Activated CD8-positive, alpha-beta memory T cell treated with anti-CD3 and anti-CD28 coated beads for 4 hours (primary cell): Measurements from ENCODE around the gene ABCB11.
"Not testable (repeated sequence)": the region's sequence is repeated elsewhere in the genome, so short reads cannot be mapped to it uniquely, and the experiment has no call there.

Experiments
- DNase-seq, 2 donors: peaks; one replicate each; pipeline ENCODE4 v3.0.0-alpha.2; 2020; ENCODE audit warnings: low read depth in 2 of 2

ABCB11 gene

DNA sequence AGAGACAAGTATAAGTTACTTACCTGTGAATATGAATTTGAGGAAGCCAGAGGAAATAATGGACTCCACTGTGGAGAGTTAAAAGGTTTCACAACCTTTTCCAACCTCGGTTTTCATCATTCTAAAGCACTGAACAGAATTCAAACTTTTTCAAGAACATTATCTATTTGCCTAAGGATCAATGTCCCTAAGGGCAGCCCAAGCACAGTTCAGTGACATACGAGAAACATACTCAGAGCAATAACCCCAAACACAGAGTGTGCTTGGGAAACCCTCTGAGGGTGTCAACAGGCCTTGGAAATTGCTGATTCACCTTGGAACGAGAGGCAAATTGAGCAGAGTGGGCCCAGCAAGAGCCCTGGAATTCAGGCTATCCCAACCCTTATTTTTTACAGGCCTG is at the start of gene ABCB11:
Gene ABCB11, minus strand, starts transcription at position 123 of the 400 bp plus-strand sequence. CDS start 13,199 bp downstream, outside the sequence.
- DNase-seq, result no peak

DNA sequence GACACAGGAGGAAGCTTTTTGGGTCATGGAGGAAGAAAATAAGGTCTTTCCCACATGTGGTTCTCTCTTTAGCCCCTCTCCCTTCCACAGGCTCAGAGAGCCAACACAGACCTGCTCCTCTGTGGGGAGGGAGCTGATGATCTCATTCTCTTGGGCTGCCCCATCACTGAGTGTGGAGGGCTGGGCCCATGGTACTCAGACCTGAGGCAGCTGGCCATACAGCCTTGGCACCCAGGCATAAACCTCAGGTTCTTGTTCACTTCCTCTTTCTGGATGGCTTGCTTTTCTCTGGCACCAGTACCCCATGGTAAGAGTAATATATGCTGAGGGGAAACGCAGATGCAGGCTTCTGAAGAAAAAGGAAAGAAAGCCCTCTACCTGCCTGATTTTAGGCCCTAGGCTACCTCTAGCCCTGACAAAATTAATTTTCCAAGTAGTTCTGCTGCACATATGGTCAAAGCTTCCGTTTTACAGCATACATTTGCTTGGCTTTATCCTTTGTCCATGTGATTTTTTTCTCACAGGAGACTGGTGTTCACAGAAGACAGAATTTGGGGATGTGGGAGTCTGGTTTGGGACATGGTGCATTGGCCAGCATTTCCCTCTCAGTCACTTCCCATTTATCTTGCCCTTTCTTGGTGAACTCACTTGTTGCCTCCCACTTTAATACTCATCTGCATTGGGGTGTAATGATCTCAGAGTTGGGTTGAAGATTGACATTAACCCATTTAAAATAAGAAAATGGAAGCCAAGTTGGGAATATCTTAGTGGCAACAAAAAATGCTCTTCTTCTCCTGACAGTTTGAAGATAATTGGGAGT is 49.3 kb upstream of the ABCB11 start:
- DNase-seq, result no peak

DNA sequence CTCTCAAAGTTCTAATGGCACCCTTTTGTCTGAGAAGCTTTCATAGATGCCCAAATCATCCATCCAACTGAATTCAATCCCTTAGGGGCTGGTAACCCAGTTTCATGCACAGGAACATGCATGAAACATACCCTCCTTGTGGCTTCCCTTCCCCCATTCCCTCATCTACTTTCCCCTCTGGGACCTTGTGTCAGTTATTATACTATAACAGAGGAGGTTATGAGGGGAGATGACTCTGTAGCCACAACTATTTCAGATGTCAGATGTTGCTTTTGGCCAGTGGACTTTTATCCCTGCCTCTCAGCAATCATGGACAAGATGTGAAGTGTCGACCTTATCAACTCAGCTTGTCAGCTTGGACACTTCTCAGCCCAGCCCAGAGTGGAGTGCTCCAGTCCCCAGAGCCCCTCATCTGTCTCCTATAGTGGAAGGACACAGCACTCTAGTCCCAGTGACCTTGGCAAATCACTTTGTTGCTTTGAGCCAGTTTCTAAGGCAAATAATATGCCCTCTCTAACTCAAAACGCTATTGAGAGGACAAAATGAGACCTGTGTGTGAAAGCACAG is 46.6 kb upstream of the ABCB11 start:
- no peak for DNase-seq

DNA sequence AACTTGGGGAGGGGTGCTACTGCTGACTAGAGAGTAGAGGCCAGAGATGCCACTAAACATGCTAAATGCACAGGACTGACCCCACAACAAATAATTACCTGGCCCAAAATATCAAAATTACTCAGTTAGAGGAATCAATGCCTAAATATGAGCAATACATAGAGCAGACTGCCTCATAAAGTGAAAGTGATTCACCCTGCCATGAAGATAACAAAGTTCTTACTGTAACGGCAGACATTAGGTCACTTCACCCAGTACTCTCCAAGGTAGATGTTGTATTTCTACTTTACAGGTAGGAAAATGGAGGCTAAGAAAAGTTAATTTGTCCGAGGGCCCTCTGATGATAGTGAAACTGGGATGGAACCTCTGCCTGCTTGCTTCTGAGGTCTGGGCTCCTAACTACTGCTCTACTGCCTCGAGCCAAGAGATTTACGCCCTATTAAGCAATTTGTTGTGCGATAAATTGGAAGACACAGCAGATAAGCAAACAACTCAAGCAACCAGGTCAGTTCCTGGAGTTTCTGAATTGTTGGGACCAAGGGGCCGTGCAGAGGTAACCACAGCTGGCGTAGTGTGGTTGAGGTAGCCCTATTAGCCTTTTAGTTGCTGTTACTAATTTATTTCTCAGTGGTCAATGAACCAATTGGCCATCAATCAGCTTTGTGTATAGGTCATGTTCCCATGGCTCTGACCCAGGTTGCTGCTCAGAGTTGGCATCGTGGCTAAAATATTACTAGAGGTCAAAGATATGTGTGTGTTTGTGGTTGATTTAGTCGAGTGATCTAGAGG is 43.0 kb upstream of the ABCB11 start:
- no peak for DNase-seq

DNA sequence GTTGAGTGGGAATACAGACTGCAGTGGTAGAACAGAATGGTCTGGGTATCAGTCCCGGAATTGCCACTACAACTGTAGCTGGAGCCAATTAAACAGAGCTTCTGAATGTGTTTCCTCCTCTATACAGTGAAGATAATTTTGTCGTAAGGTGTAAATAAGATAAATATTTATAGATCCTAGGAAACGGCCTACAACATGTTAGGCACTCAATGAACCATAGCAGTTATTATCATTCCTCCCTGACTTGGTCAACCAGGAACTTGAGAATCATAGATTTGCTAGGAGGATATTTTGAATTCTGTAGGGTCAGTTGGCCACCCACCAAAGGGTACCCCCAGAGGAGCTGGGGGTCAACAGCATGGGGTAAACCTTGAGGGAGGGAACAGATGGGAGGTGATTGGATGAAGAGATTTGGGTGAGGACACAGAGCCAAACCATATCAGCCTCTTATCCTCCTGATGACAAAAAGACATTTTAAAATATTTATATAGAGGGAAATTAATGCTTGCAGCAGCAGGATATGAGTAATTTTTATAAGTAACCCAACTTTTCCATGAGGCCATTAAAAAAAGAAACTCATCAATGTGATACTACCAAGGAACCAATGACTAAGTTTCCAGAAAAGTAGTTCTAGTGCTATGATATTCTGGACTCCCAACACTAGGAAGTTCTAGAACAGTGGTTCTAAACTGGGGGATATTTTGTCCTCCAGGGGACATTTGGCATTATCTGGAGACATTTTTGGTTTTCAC is 42.3 kb upstream of the ABCB11 start:
- no peak for DNase-seq

DNA sequence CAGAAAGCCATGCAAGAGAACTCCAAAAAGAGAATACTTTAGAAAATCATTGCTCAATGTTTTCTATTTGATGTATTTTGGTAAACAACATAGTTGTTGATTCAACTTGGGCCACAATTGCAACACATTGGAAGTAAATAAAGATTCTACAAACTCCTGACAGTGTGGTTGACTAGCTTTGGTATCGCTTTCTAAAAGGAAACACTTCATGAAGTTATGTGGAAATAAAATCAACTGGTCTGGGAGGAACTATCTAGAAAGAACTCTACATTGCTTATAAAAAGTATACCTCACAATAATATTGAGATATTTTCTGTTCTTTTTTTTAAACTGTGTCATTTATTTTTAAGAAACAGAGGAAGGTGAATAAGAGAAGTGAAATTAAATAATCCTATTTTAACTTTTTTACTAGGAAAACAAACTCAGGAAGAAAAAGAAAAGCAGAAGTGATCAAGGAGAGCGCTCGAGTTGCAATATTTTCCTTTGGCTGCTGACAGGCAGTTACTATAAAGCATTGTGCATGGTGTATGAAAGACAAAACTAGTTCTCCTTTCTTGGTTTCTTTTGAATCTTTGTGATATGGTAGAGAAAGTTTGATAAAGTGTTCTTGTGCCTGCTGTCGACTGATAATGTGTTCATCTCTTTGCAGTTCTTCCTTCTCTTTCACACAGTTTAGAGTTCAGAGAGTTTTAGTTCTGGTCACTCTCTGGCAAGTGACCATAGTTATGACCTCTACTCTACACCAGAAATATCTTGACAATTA is 41.2 kb upstream of the ABCB11 start:
- DNase-seq, result no peak

DNA sequence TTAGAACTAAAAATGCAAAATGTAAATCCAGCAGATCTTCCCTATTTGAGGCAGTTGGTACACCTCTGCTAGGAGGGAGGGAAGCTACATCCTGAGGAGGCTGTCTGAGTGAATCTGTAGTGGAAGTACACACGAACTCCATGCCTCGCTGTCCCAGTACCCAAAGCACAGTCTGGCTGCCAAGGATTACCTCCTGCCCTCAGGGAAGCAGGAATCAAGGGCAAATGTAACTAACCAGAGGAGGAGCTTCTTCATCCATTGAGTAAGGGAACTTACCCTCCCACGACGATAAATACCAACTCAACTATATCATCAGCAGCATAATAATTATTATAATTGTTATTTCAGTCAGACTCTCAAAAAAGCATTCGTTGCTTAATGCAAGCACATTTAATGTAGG is 40.3 kb upstream of the ABCB11 start:
- no peak for DNase-seq

DNA sequence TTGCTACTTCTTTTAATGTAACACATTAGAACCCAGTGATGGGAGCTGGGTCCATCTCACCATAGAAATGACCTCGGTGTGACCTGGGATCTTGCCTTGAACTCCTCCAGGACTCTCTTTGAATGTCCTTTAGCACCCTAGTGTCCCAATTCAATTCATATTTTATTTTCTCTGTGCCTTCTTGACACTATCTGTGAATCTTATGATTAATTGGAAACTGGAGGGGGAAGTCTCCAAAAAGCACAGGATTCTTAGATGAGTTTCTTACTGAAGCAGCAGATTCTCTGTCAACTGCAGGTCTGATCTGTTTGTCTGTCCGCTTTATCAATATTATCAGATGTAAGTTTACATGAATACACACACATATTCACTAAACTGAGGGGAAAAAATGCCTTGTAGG is 38.7 kb upstream of the ABCB11 start:
- DNase-seq, result no peak

DNA sequence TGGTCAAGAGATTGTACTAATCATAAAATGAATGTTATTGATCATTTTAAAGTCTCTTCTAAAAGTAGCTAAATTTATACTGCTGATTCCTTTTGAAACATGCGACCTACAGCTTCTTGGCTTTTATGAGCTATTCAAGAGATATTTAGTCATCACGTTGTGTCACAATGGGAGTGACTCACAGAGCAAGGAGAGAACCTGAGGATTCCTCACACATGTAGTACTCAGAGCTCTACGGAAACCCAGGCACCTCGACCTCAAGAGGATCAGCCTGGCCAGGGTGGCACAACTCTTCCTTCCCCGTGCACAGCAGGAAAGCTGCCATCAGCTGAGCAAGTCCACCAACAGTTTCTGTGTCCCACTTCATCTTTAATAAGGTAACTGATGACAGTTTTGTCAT is 38.2 kb upstream of the ABCB11 start, which contains the start of gene DHRS9:
Gene DHRS9, plus strand, starts transcription at position 223 of the 400 bp plus-strand sequence. CDS start 12,019 bp downstream, outside the sequence.
- no peak for DNase-seq

DNA sequence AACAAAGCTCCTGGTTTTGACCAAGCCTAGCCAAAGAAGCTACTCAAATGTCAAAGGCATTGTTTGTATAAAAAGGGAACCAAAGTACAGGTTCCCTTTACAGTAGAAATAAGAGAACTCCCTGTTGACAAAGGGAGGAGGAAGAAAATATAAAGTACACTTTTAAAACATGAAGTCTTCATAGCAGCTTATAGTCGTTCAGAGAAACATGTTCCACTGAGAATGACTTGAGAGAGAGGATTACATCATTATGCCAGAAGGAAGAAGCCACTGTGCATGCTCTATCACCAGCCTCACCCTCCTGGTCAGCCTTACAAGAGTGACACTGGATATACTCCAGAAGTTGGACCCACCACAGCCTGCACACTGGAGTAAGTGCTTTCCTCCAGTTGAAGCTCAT is 35.8 kb upstream of the ABCB11 start:
- no peak for DNase-seq

DNA sequence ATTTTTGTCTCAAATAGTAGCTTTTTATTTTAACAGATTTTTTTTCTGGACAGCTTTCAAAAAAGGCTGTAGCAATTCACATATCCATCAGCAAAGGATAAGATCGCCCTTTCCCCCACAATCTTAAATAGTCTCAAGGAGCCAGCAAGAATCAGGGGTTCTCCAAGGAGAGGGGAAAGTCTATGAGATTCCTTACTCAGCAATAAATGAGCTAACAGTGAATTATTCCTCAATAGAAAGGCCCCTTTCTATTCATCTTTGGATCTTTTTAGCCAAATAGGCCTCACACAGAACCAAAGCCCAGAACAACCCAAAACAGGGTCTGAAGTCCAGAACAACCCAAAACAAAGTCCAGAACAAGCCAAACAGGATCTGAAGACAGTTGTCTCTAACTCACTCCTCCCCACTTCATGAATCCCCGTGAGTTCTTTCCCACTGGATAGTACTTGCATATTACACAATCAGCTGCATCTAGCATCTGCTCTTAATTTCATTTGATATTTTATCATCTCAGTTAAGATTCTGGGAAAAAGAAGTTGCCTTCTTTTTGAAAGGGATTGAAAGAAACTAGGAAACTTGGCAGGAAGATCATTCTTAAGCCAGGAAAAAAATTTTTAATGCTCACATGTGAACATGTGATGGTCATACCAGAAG is 34.9 kb upstream of the ABCB11 start:
- DNase-seq, result no peak

DNA sequence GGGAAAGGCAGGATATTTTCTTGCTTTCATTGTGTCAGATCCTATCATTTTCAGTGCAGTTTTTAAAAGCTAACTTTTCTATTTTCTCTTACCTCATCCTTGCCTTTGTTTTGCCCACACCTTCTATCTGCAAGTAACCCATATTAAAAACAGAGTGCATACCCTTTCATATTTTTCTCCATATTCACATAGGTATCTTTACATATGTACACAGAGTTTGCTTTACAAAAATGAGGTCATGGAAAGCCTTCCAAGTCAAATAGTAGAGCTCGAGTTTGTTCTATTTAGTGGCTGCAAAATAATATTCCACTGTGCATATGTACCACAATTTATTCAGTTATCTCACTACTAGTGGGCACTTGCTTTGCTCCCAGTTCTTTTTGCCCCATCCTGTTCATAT is 34.3 kb upstream of the ABCB11 start:
- no peak for DNase-seq

DNA sequence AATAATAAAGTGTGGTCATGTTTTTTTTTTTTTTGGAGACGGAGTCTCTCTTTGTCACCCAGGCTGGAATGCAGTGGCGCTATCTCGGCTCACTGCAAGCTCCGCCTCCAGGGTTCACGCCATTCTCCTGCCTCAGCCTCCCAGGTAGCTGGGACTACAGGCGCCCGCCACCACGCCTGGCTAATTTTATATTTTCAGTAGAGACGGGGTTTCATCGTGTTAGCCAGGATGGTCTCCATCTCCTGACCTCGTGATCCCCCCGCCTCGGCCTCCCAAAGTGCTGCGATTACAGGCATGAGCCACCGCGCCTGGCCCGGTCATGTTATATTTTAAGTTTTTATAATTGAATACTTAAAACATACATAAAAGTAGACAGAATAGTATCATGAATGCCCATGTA is 33.1 kb upstream of the ABCB11 start:
- DNase-seq, result not testable (repeated sequence)

DNA sequence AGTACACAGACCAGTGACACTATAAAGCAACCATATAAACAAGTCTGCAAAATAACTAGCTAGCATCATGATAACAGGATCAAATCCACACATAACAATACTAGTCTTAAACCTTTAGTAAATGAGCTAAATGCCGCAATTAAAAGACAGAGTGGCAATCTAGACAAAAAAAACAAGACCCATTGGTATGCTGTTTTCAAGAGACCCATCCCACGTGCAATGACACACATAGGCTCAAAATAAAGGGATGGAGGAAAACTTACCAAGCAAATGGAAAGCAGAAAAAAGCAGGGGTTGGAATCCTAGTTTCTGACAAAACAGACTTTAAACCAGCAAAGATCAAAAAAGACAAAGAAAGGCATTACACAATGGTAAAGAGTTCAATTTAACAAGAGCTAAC is 23.5 kb upstream of the ABCB11 start:
- DNase-seq, result not testable (repeated sequence)

DNA sequence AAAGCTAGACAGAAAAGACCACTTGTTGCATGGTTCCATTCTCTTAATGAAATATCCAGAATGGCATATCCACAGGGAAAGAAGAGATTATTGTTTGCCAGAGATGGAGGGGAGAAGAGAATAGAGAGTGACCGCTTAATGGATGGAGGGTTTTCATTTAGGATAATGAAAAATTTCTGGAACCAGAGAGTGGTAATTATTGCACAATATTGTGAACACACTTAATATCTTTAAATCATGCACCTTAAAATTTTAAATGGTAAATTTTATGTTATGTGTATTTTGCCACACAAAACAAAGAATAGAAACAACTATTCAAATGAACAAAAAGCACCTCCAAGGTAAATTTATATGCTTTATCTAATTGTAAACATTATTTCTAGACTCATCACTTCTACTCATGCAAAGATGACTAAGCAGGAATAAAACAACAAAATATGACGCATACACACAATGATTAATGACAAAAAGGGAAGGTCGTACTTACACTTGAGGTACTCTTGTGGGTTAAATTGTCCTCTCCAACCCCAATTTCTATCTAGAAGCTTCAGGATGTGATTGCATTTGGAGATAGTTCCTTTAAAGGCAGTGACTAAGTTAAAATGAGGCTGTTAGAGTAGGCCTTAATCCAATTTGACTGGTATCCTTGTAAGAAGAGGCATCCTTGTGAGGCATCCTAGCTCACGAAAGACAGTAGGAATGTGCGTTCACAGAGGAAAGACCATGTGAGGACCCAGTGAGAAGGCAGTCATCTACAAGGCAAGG is 19.5 kb upstream of the ABCB11 start:
- no peak for DNase-seq

DNA sequence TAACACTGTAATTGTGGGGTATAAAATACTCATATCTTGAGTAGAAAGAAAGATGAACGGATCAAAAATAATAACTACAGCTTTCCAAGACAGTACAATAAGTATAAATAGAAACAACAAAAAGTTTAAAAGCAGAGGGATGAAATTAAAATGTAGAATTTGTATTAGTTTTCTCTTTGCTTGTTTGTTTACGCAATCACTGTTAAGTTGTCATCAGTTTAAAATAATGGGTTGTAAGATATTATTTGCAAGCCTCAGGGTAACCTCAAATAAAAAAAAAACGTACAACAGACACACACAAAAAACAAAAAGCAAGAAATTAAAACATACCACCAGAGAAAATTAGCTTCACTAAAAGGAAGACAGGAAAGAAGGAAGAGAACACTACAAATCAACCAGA is 18.0 kb upstream of the ABCB11 start:
- no peak for DNase-seq

DNA sequence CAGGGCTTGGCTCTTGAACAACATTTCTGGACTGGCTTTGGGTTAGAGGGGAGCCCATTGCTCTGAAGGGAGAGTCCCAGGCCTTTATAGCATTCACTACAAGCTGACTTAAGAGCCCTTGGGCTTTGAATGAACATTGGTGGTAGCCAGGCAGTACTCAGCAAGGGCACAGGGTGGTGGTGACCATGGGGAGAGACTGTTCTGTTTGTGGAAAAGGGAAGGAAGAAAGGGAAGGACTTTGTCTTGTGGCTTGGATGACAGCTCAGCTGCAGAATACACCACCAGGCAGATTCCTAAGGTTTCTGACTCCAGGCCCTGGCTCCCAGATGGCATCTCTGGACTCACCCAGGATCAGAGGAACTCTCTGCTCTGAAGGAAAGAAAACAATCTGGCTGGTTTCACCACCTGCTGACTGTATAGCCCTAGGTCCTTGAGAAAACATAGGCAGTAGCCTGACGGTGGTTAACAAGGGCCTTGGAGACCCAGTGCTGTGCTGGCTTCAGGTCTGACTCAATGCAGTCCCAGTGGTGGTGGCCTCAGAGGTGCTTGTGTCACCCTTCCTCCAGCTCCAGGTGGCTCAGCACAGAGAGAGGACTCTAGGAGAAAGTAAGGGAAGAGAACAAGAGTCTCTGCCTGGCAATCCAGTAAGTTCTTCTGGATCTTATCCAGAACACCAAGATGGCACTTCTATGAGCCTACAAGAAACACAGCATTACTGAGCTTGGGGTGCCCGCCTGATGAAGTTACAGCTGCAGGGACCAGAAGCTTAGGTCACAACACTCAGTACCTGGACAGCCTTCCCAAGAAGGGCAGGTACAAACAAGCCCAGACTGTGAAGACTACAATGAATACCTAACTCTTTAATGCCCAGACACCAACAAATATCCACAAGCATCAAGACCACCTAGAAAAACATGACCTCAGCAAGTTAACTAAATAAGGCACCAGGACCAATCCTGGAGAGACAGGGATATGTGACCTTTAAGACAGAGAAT is 16.4 kb upstream of the ABCB11 start:
- no peak for DNase-seq

DNA sequence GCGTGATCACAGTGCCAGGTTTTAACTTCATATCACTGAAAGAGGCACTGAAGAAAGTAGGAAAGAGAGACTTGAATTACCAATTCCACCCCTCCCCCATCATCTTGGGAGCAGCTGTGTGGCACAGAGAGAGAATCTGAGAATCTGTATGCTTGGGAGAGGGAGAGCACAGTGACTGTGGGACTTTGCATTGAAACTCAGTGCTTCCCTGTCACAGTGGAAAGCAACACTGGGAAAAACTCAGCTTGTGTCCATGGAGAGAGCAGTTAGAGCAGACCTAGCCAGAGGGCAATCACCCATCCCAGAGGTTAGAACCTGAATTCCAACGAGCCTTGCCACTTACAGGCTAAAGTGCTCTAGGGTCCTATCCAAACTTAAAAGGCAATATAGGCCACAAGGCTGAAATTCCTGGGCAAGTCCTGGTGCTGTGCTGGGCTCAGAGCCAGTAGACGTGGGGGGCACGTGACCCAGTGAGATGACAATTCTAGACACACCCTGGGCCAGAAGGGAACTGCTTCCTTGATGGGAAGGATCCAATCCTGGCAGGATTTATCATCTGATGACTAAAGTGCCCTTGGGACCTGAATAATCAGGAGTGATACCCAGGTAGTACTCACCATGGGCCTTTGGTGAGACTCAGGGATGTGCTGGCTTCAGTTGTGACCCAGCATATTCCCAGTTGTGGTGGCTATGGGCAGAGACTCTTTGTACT is 15.5 kb upstream of the ABCB11 start:
- DNase-seq, result no peak
